Left ventricle myocardium inferior (tissue), 1 donor: Measurements from ENCODE around the gene CSPG5. TPM values are rescaled to one million over a fixed set of nuclear protein-coding genes. Genes with fewer than 3 reads are reported as not detected.

ENCODE experiments used
- DNase-seq: peaks from one replicate; pipeline ENCODE4 v3.0.0-alpha.2; 2020
- H3K27ac ChIP-seq: fragments of 200-600 bp; replicated peaks from 2 replicates; pipeline ENCODE4 v1.8.0; 2021
- H3K27me3 ChIP-seq: fragments of 200-600 bp; 2 replicates; pipeline ENCODE4 v1.8.0; 2021; ENCODE audit warnings: low read depth
- H3K36me3 ChIP-seq: fragments of 200-600 bp; 2 replicates; pipeline ENCODE4 v1.8.0; 2021
- H3K4me1 ChIP-seq: fragments of 200-600 bp; 2 replicates; pipeline ENCODE4 v1.8.0; 2021
- H3K4me3 ChIP-seq: fragments of 200-600 bp; 2 replicates; pipeline ENCODE4 v1.8.0; 2021; ENCODE audit warnings: mild to moderate bottlenecking, moderate library complexity
- H3K9me3 ChIP-seq: fragments of 200-600 bp; replicated peaks from 2 replicates; pipeline ENCODE4 v1.8.0; 2021
- CTCF ChIP-seq: fragments of 200-600 bp; IDR thresholded peaks from 2 replicates; pipeline ENCODE4 v1.8.0; 2021; ENCODE audit warnings: antibody characterized with exemption, mild to moderate bottlenecking, borderline replicate concordance
- intact Hi-C: fragments of 100-400 bp; cut with micrococcal nuclease; formaldehyde crosslinking; loops from one replicate; pipeline ENCODE4 v1.11.0; 2022
- total RNA-seq: library from RNA; stranded (reverse); fragmentation: NEBNext Ultra II Directional; extraction: Animal tissue kit (Norgen Biotek cat#: 25700); gene quantifications from one replicate; pipeline ENCODE4 v1.2.1, GENCODE V29; 2021
- donor health status: DM: no; HTN: yes; CAD: no; lungs with severe emphysema.

Gene CSPG5
- total RNA-seq, 1 donor from 2014 or later: 0.22 TPM

GRCh38 chr3:47536221-47536891, 42.3 kb downstream of the CSPG5 start:
- TF ChIP-seq CTCF: no peak
- Histone ChIP-seq H3K4me3 (no peak overlapping the region), H3K9me3 (no peaks in the 10 kb centered on the region), H3K36me3 (no peaks in the 10 kb centered on the region), H3K4me1 (no peaks in the 10 kb centered on the region), H3K27me3 (peaks cover 12% of the 10 kb centered on the region), H3K27ac (no peak overlapping the region)
- DNase-seq: no peak
- intact Hi-C loops: no loop called here

GRCh38 chr3:47533996-47534454, 44.6 kb downstream of the CSPG5 start:
- no peak for DNase-seq
- H3K36me3 ChIP-seq: no peaks in the 10 kb centered on the region
- intact Hi-C loops: no loop called here
- no peak overlapping the region for H3K4me3 ChIP-seq
- peaks cover 12% of the 10 kb centered on the region for H3K27me3 ChIP-seq
- H3K4me1 ChIP-seq: no peaks in the 10 kb centered on the region
- TF ChIP-seq CTCF: no peak
- H3K9me3 ChIP-seq: no peaks in the 10 kb centered on the region
- no peak overlapping the region for H3K27ac ChIP-seq

- H3K27ac ChIP-seq: no peak overlapping the region
- H3K36me3 ChIP-seq: no peaks in the 10 kb centered on the region
- no peak for DNase-seq
- TF ChIP-seq CTCF: no peak
- H3K9me3 ChIP-seq: peaks cover 3% of the 10 kb centered on the region
- intact Hi-C loops: no loop called here
- H3K27me3 ChIP-seq: peaks cover 6% of the 10 kb centered on the region
- H3K4me3 ChIP-seq: no peak overlapping the region
- no peaks in the 10 kb centered on the region for H3K4me1 ChIP-seq
These were observed 45.2 kb downstream of the CSPG5 start for GRCh38 chr3:47533481-47533880.

- no peak for DNase-seq
- Histone ChIP-seq H3K36me3 (no peaks in the 10 kb centered on the region), H3K27ac (no peak overlapping the region), H3K4me3 (no peak overlapping the region), H3K9me3 (peaks cover 13% of the 10 kb centered on the region), H3K27me3 (no peaks in the 10 kb centered on the region), H3K4me1 (no peaks in the 10 kb centered on the region)
- intact Hi-C loops: no loop called here
- TF ChIP-seq CTCF: no peak
These were observed 50.5 kb downstream of the CSPG5 start for GRCh38 chr3:47527952-47528725.

- Histone ChIP-seq H3K27me3 (no peaks in the 10 kb centered on the region), H3K4me3 (no peak overlapping the region), H3K36me3 (no peaks in the 10 kb centered on the region), H3K4me1 (peaks cover 4% of the 10 kb centered on the region), H3K9me3 (peaks cover 13% of the 10 kb centered on the region), H3K27ac (no peak overlapping the region)
- intact Hi-C loops: no loop called here
- TF ChIP-seq CTCF: no peak
- DNase-seq: no peak
These were observed 53.0 kb downstream of the CSPG5 start for GRCh38 chr3:47525617-47526016.
